Measurements from ENCODE around the gene MED20. TPM values are rescaled to one million over a fixed set of nuclear protein-coding genes. Genes with fewer than 3 reads are reported as not detected.

MED20 gene
- total RNA-seq, 1 experiment from 2014 or later, result 26.4 TPM

GRCh38 chr6:41884957-41885356, 36.0 kb downstream of the MED20 start:
- Histone ChIP-seq H3K4me3 (replicated peaks in 1 of 2; ENCODE audit: low read depth in 1 of 2, low read length in 2 of 2) (no peak overlapping the region), H3K79me2 (ENCODE audit: insufficient read depth, low read length) (no peaks in the 10 kb centered on the region), H3K4me2 (ENCODE audit: low read length) (no peak overlapping the region), H3K36me3 (ENCODE audit: control insufficient read depth in 1 of 2, insufficient read depth in 2 of 2, low read length in 2 of 2) (no peaks in the 10 kb centered on the region), H3K9me2 (ENCODE audit: insufficient read depth) (no peaks in the 10 kb centered on the region), H3K9ac (ENCODE audit: low read length) (no peak overlapping the region), H4K20me1 (ENCODE audit: insufficient read depth) (no peaks in the 10 kb centered on the region), H3K4me1 (ENCODE audit: control insufficient read depth in 1 of 2, insufficient read depth in 2 of 2, low read length in 2 of 2) (no peaks in the 10 kb centered on the region), H3K27me3 (ENCODE audit: insufficient read depth, low read length) (no peaks in the 10 kb centered on the region), H3K9me3 (ENCODE audit: control insufficient read depth in 1 of 2, insufficient read depth in 1 of 2, low read depth in 1 of 2, low read length in 2 of 2) (no peaks in the 10 kb centered on the region), H2AFZ (ENCODE audit: low read depth, low read length, poor library complexity, severe bottlenecking) (no peak overlapping the region), H3K27ac (ENCODE audit: low read depth, low read length) (no peak overlapping the region)
- DNase-seq (ENCODE audit: low read depth, low spot score) (no peak), ATAC-seq (no peak)
- POLR2A ChIA-PET, result no interaction called here
- BruUV-seq (replicated peaks), result no TSS peak
- no peak for TF ChIP-seq SIN3A (IDR thresholded peaks at IDR 0.05; ENCODE audit: low read depth)
- no peak for TF ChIP-seq EGR1 (IDR thresholded peaks at IDR 0.05; ENCODE audit: low read depth)
- TF ChIP-seq RAD21 (IDR thresholded peaks at IDR 0.05; ENCODE audit: low read depth), result no peak
- TF ChIP-seq ATF3 (IDR thresholded peaks at IDR 0.05), result no peak
- TF ChIP-seq CTCF (IDR thresholded peaks at IDR 0.05 in 2 of 3, conservative IDR thresholded peaks at IDR 0.05 in 1 of 3; ENCODE audit: borderline replicate concordance in 1 of 3, insufficient read depth in 1 of 3, low read depth in 2 of 3, low read length in 2 of 3), result no peak
- no peak for TF ChIP-seq CEBPB (IDR thresholded peaks at IDR 0.05; ENCODE audit: low read depth)
- TF ChIP-seq TCF7L2 (IDR thresholded peaks at IDR 0.05; ENCODE audit: borderline replicate concordance, extremely low read depth, insufficient read depth, insufficient read length), result no peak
- no peak for TF ChIP-seq ZBTB33 (IDR thresholded peaks at IDR 0.05; ENCODE audit: extremely low read depth, insufficient replicate concordance, low read length)
- TF ChIP-seq FOSL1 (IDR thresholded peaks at IDR 0.05; ENCODE audit: low read depth), result no peak
- no peak for TF ChIP-seq YY1 (IDR thresholded peaks at IDR 0.05; ENCODE audit: extremely low read depth, insufficient replicate concordance, low read depth, low read length)
- RAD21 ChIA-PET (ENCODE audit: low non-redundant PET in 1 of 2, low total read pairs in 2 of 2, uncharacterized antibody in 2 of 2, unreplicated experiment in 2 of 2), result no interaction called here
- intact Hi-C loops (cut with micrococcal nuclease), result no loop called here
- CTCF ChIA-PET, result no interaction called here
